Measurements from ENCODE around the gene TSR1. TPM values are rescaled to one million over a fixed set of nuclear protein-coding genes. Genes with fewer than 3 reads are reported as not detected.

The TSR1 gene
- total RNA-seq, 1 experiment from 2014 or later = 42.5 TPM

DNA sequence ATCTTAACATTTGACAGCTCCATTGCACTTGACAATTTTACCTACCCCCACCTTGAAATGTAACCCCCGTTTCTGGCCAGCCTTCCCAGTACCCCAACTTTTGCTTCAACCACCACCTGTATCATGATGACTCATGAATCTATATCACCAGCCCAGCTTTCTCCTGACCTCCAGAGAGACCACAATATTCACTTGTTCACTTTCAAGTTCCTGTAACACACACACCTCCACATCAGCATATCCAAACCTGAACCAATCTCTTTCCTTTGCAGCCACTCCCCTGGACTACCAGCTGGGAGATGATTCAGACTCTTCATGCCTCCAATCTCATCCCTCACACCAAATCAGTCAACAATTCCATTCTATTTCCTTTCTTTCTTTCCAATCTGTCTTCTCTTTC is 40.7 kb downstream of the TSR1 start:
- H2AFZ ChIP-seq = no peak overlapping the region
- no peaks in the 10 kb centered on the region for H3K9me2 ChIP-seq (ENCODE audit: insufficient read depth)
- ChIA-PET POLR2A (ENCODE audit: unreplicated experiment) (no interaction called here), CTCF (no interaction called here)
- peaks cover 35% of the 10 kb centered on the region; the same call in 1 of the 2 replicates for H3K36me3 ChIP-seq (ENCODE audit: low read depth)
- H3K27ac ChIP-seq = peak overlapping the region; percentile 44; the same call in 1 of the 2 replicates
- H3F3A ChIP-seq (ENCODE audit: insufficient read depth, low read depth) = peaks cover 15% of the 10 kb centered on the region; the same call in 1 of the 2 replicates
- TF ChIP-seq, protein P1, sequence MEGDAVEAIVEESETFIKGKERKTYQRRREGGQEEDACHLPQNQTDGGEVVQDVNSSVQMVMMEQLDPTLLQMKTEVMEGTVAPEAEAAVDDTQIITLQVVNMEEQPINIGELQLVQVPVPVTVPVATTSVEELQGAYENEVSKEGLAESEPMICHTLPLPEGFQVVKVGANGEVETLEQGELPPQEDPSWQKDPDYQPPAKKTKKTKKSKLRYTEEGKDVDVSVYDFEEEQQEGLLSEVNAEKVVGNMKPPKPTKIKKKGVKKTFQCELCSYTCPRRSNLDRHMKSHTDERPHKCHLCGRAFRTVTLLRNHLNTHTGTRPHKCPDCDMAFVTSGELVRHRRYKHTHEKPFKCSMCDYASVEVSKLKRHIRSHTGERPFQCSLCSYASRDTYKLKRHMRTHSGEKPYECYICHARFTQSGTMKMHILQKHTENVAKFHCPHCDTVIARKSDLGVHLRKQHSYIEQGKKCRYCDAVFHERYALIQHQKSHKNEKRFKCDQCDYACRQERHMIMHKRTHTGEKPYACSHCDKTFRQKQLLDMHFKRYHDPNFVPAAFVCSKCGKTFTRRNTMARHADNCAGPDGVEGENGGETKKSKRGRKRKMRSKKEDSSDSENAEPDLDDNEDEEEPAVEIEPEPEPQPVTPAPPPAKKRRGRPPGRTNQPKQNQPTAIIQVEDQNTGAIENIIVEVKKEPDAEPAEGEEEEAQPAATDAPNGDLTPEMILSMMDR (conservative IDR thresholded peaks at IDR 0.05) = no peak
- no peak for TF ChIP-seq EZH2 (IDR thresholded peaks at IDR 0.05; ENCODE audit: low read depth)
- DNase-seq = no peak
- no peak overlapping the region for H3K4me3 ChIP-seq
- no TSS peak for BruUV-seq (replicated peaks)
- intact Hi-C loops (cut with micrococcal nuclease; ENCODE audit: unreplicated experiment) = no loop called here
- peaks cover 13% of the 10 kb centered on the region for H3K4me1 ChIP-seq (replicated peaks; ENCODE audit: insufficient read depth)
- H3K4me2 ChIP-seq = no peak overlapping the region
- peaks cover 29% of the 10 kb centered on the region for H3K79me2 ChIP-seq (ENCODE audit: low read depth)
- H3K9me3 ChIP-seq (ENCODE audit: insufficient read depth, low read depth) = no peaks in the 10 kb centered on the region
- H4K20me1 ChIP-seq (ENCODE audit: insufficient read depth) = peaks cover 5% of the 10 kb centered on the region; the same call in 1 of the 2 replicates
- H3K27me3 ChIP-seq (ENCODE audit: insufficient read depth, low read depth) = no peaks in the 10 kb centered on the region

DNA sequence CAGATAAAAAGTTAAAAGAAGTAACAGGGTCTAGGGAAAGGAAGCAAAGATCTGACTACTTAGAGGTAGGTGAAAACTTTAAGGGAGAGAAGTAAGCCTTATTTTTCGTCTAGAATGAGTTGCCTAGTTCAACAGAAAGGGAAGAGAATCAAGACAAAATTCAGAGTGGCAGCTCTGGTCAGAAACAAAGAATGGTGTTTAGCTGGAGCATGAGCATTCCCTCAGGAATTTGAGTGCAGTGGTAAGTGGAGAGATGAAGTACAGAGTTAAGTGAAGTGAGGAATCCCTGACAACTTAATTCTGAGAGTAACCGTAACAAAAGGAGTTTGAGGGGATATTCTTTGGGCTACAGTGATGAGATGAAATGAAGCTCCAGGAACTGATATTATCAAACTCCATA is 44.2 kb downstream of the TSR1 start:
- no peak overlapping the region for H3K4me2 ChIP-seq
- H3K27me3 ChIP-seq (ENCODE audit: insufficient read depth, low read depth) = no peaks in the 10 kb centered on the region
- no peak overlapping the region for H2AFZ ChIP-seq
- H3K4me3 ChIP-seq = no peak overlapping the region
- H3K36me3 ChIP-seq (ENCODE audit: low read depth) = peaks cover 37% of the 10 kb centered on the region; the same call in 1 of the 2 replicates
- H3K4me1 ChIP-seq (replicated peaks; ENCODE audit: insufficient read depth) = peaks cover 13% of the 10 kb centered on the region
- H3K27ac ChIP-seq = no peak overlapping the region
- no TSS peak for BruUV-seq (replicated peaks)
- ChIA-PET POLR2A (ENCODE audit: unreplicated experiment) (interaction anchor here (0.6 kb wide), 1 partner anchor 13 kb away, joined by 6 read pairs; no protein-coding TSS in a partner anchor), CTCF (no interaction called here)
- no peak for DNase-seq
- H3K79me2 ChIP-seq (ENCODE audit: low read depth) = peaks cover 18% of the 10 kb centered on the region
- intact Hi-C loops (cut with micrococcal nuclease; ENCODE audit: unreplicated experiment) = no loop called here
- TF ChIP-seq, protein P1 (conservative IDR thresholded peaks at IDR 0.05) = no peak
- no peaks in the 10 kb centered on the region for H3K9me2 ChIP-seq (ENCODE audit: insufficient read depth)
- H3F3A ChIP-seq (ENCODE audit: insufficient read depth, low read depth) = peaks cover 15% of the 10 kb centered on the region; the same call in 1 of the 2 replicates
- no peaks in the 10 kb centered on the region for H3K9me3 ChIP-seq (ENCODE audit: insufficient read depth, low read depth)
- peaks cover 5% of the 10 kb centered on the region; the same call in 1 of the 2 replicates for H4K20me1 ChIP-seq (ENCODE audit: insufficient read depth)

DNA sequence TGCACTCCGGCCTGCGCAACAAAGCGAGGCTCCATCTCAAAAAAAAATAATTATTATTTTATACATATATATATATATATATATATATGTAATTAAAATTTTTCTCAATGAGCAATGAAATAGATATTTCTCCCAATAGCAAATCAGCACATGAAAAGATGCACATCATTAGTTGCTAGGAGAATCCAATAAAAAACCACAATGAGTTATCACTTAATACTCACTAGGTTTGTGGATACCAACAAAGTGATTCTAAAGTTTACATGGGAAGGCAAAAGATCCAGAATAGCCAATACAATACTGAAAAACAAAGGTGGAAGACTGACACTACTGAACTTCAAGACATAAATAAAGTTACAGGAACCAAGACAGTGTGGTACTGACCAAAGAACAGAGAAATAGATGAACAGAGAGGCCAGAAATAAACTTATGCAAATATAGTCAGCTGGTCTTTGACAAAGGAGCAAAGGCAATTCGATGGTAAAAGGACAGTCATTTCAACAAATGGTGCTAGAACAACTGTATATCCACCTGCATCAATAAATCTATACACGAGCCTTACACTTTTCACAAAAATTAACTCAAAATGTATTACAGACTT is 46.3 kb downstream of the TSR1 start:
- H3K9me2 ChIP-seq (ENCODE audit: insufficient read depth) = no peaks in the 10 kb centered on the region
- H3K27me3 ChIP-seq (ENCODE audit: insufficient read depth, low read depth) = no peaks in the 10 kb centered on the region
- BruUV-seq (replicated peaks) = no TSS peak
- intact Hi-C loops (cut with micrococcal nuclease; ENCODE audit: unreplicated experiment) = loop anchor here (10.0 kb wide), 1 partner anchor 395 kb away; no protein-coding TSS in a partner anchor
- H3K4me1 ChIP-seq (replicated peaks; ENCODE audit: insufficient read depth) = no peaks in the 10 kb centered on the region
- peaks cover under 1% of the 10 kb centered on the region; the same call in 1 of the 2 replicates for H3K79me2 ChIP-seq (ENCODE audit: low read depth)
- DNase-seq = no peak
- CTCF ChIA-PET = no interaction called here
- H3F3A ChIP-seq (ENCODE audit: insufficient read depth, low read depth) = no peaks in the 10 kb centered on the region
- no peak overlapping the region for H3K4me2 ChIP-seq
- H3K9me3 ChIP-seq (ENCODE audit: insufficient read depth, low read depth) = no peaks in the 10 kb centered on the region
- H3K36me3 ChIP-seq (ENCODE audit: low read depth) = peaks cover 24% of the 10 kb centered on the region; the same call in 1 of the 2 replicates
- no peak overlapping the region for H3K4me3 ChIP-seq
- no peak for TF ChIP-seq EZH2 (IDR thresholded peaks at IDR 0.05; ENCODE audit: low read depth)
- TF ChIP-seq, protein P1 (conservative IDR thresholded peaks at IDR 0.05) = no peak
- H2AFZ ChIP-seq = no peak overlapping the region
- POLR2A ChIA-PET (ENCODE audit: unreplicated experiment) = interaction anchor here (0.6 kb wide), 1 partner anchor 137 kb away, joined by 7 read pairs; no protein-coding TSS in a partner anchor
- H3K27ac ChIP-seq = no peak overlapping the region
- peaks cover 5% of the 10 kb centered on the region; the same call in 1 of the 2 replicates for H4K20me1 ChIP-seq (ENCODE audit: insufficient read depth)
